H9 (cell line): ENCODE results near the gene TREM2. TPM values are rescaled to one million over a fixed set of nuclear protein-coding genes. Genes with fewer than 3 reads are reported as not detected.

Source experiments
- DNase-seq: peaks from one replicate; pipeline ENCODE4 v3.0.0-alpha.2; 2017
- H2AFZ ChIP-seq: one replicate; pipeline ENCODE4 v1.6.1; 2013; ENCODE audit warnings: mild to moderate bottlenecking, low read length, control low read depth, moderate library complexity
- H2AK5ac ChIP-seq: 2 replicates; pipeline ENCODE4 v1.6.1; 2013; ENCODE audit warnings: low read length, control low read depth, mixed read lengths; ENCODE audit not compliant: insufficient read length
- H2BK120ac ChIP-seq: one replicate; pipeline ENCODE4 v1.6.1; 2013; ENCODE audit warnings: low read depth, mild to moderate bottlenecking, low read length, control low read depth, inconsistent platforms; ENCODE audit not compliant: poor library complexity, severe bottlenecking
- H2BK12ac ChIP-seq: 2 replicates; pipeline ENCODE4 v1.6.1; 2013; ENCODE audit warnings: low read length, control low read depth, mixed read lengths, low read depth; ENCODE audit not compliant: insufficient read length
- H2BK15ac ChIP-seq: 2 replicates; pipeline ENCODE4 v1.6.1; 2013; ENCODE audit warnings: low read depth, low read length, control low read depth
- H2BK20ac ChIP-seq: one replicate; pipeline ENCODE4 v1.6.1; 2013; ENCODE audit warnings: low read depth, mild to moderate bottlenecking, low read length, control low read depth, inconsistent platforms; ENCODE audit not compliant: poor library complexity, severe bottlenecking
- H2BK5ac ChIP-seq: 2 replicates; pipeline ENCODE4 v1.6.1; 2013; ENCODE audit warnings: low read length, control low read depth, mixed read lengths; ENCODE audit not compliant: insufficient read length
- H3K14ac ChIP-seq: 2 replicates; pipeline ENCODE4 v1.6.1; 2013; ENCODE audit warnings: low read length, control low read depth; ENCODE audit not compliant: insufficient read depth
- H3K18ac ChIP-seq: 2 replicates; pipeline ENCODE4 v1.6.1; 2013; ENCODE audit warnings: low read depth, mild to moderate bottlenecking, mixed read lengths, low read length, control low read depth; ENCODE audit not compliant: insufficient read length
- H3K23ac ChIP-seq: 2 replicates; pipeline ENCODE4 v1.6.1; 2013; ENCODE audit warnings: low read length, control low read depth, mixed read lengths, low read depth; ENCODE audit not compliant: insufficient read length
- H3K23me2 ChIP-seq: 2 replicates; pipeline ENCODE4 v1.6.1; 2013; ENCODE audit warnings: low read depth, mild to moderate bottlenecking, mixed read lengths, low read length, control low read depth; ENCODE audit not compliant: insufficient read length, poor library complexity, severe bottlenecking
- H3K27ac ChIP-seq: 2 replicates; pipeline ENCODE4 v1.5.1; 2013; ENCODE audit warnings: low read length, control low read depth, mixed read lengths, low read depth; ENCODE audit not compliant: insufficient read length
- H3K27me3 ChIP-seq: 2 replicates; pipeline ENCODE4 v1.6.1; 2013; ENCODE audit warnings: low read length, control low read depth, inconsistent platforms; ENCODE audit not compliant: insufficient read depth
- H3K4ac ChIP-seq: 2 replicates; pipeline ENCODE4 v1.6.1; 2013; ENCODE audit warnings: low read depth, mild to moderate bottlenecking, control low read depth, inconsistent platforms, low read length, moderate library complexity
- H3K4me1 ChIP-seq: 2 replicates; pipeline ENCODE4 v1.6.1; 2013; ENCODE audit warnings: low read length, control low read depth, inconsistent platforms; ENCODE audit not compliant: insufficient read depth
- H3K4me2 ChIP-seq: 2 replicates; pipeline ENCODE4 v1.6.1; 2013; ENCODE audit warnings: low read length, control low read depth, mixed read lengths; ENCODE audit not compliant: insufficient read length, insufficient read depth
- H3K56ac ChIP-seq: 2 replicates; pipeline ENCODE4 v1.6.1; 2013; ENCODE audit warnings: low read depth, mild to moderate bottlenecking, mixed read lengths, low read length, control low read depth; ENCODE audit not compliant: insufficient read length
- H3K79me1 ChIP-seq: 2 replicates; pipeline ENCODE4 v1.6.1; 2013; ENCODE audit warnings: low read depth, mild to moderate bottlenecking, moderate library complexity, low read length, control low read depth, inconsistent platforms; ENCODE audit not compliant: insufficient read depth, poor library complexity, severe bottlenecking
- H3K79me2 ChIP-seq: 2 replicates; pipeline ENCODE4 v1.6.1; 2013; ENCODE audit warnings: low read length, control low read depth, inconsistent platforms; ENCODE audit not compliant: insufficient read depth
- H3K9ac ChIP-seq: 2 replicates; pipeline ENCODE4 v1.6.1; 2013; ENCODE audit warnings: low read length, control low read depth, mixed read lengths; ENCODE audit not compliant: insufficient read length; ENCODE audit errors: extremely low read depth
- H3K9me3 ChIP-seq: one replicate; pipeline ENCODE4 v1.6.1; 2013; ENCODE audit warnings: low read depth, low read length, inconsistent platforms; ENCODE audit not compliant: control insufficient read depth
- H3T11ph ChIP-seq: one replicate; pipeline ENCODE4 v1.6.1; 2013; ENCODE audit warnings: mild to moderate bottlenecking, low read length, control low read depth, inconsistent platforms
- H4K20me1 ChIP-seq: one replicate; pipeline ENCODE4 v1.6.1; 2013; ENCODE audit not compliant: control insufficient read depth, insufficient read length, insufficient read depth
- H4K5ac ChIP-seq: 2 replicates; pipeline ENCODE4 v1.6.1; 2013; ENCODE audit warnings: low read depth, mild to moderate bottlenecking, mixed read lengths, low read length, control low read depth; ENCODE audit not compliant: insufficient read length
- H4K8ac ChIP-seq: replicated peaks from 2 replicates; pipeline ENCODE4 v1.6.1; 2013; ENCODE audit warnings: low read length, control low read depth, mixed read lengths, low read depth; ENCODE audit not compliant: insufficient read length
- H4K91ac ChIP-seq: 2 replicates; pipeline ENCODE4 v1.6.1; 2013; ENCODE audit warnings: low read depth, mild to moderate bottlenecking, moderate library complexity, mixed read lengths, low read length, control low read depth; ENCODE audit not compliant: insufficient read length
- H3K27ac Mint-ChIP-seq, 3 experiments: 2 replicates in 2 of 3; 3 replicates in 1 of 3; pipeline ENCODE4 v1.8.0; 2020 to 2021; ENCODE audit warnings: mixed read lengths in 3 of 3, mild to moderate bottlenecking in 1 of 3, moderate library complexity in 1 of 3
- H3K27me3 Mint-ChIP-seq: 2 replicates; pipeline ENCODE4 v1.8.0; 2021; ENCODE audit warnings: low read depth, mild to moderate bottlenecking, moderate library complexity, mixed read lengths
- H3K36me3 Mint-ChIP-seq, 3 experiments: 2 replicates in 2 of 3; 3 replicates in 1 of 3; pipeline ENCODE4 v1.8.0; 2020 to 2021; ENCODE audit warnings: low read depth in 3 of 3, mixed read lengths in 3 of 3; ENCODE audit not compliant: insufficient read depth in 1 of 3
- H3K4me1 Mint-ChIP-seq, 2 experiments: 2 replicates each; pipeline ENCODE4 v1.8.0; 2020; ENCODE audit warnings: mixed read lengths in 2 of 2
- H3K4me3 Mint-ChIP-seq, 2 experiments: 2 replicates in 1 of 2; 3 replicates in 1 of 2; pipeline ENCODE4 v1.8.0; 2020 to 2021; ENCODE audit warnings: mild to moderate bottlenecking in 2 of 2, mixed read lengths in 2 of 2, moderate library complexity in 1 of 2
- H3K9me3 Mint-ChIP-seq, 2 experiments: 2 replicates in 1 of 2; 3 replicates in 1 of 2; pipeline ENCODE4 v1.8.0; 2020; ENCODE audit warnings: mild to moderate bottlenecking in 2 of 2, mixed read lengths in 2 of 2, moderate library complexity in 1 of 2
- WGBS: extraction: QIAGEN DNeasy Blood & Tissue Kit; methylation state at CpG from one replicate; pipeline ENCODE4 v1.1.7; 2013; ENCODE audit warnings: missing lambda C conversion rate, low lambda C conversion rate, mixed read lengths; ENCODE audit not compliant: insufficient read length; ENCODE audit errors: extremely low coverage; 5-methylcytosine and 5-hydroxymethylcytosine counted together
- total RNA-seq: library from RNA; stranded (reverse); gene quantifications from 2 replicates; pipeline ENCODE4 v1.2.1, GENCODE V29; 2021
- TF ChIP-seq, protein P1 (sequence below): fragments of 200-600 bp; sonication (generic); conservative IDR thresholded peaks from 3 replicates; pipeline ENCODE4 v1.8.0; 2021; ENCODE audit warnings: antibody characterized with exemption, mild to moderate bottlenecking

The TREM2 gene
- total RNA-seq, 1 experiment from 2014 or later: 0.31 TPM

- H4K91ac ChIP-seq: no peak overlapping the region
- H3K4me2 ChIP-seq: no peak overlapping the region
- no peak overlapping the region for H4K5ac ChIP-seq
- H3K4me3 Mint-ChIP-seq: no peak overlapping the region
- H2BK15ac ChIP-seq: no peak overlapping the region
- H3K23me2 ChIP-seq: no peaks in the 10 kb centered on the region
- no peak overlapping the region for H3K14ac ChIP-seq
- no peaks in the 10 kb centered on the region for H3K4me1 ChIP-seq
- no peaks in the 10 kb centered on the region for H3K36me3 Mint-ChIP-seq
- no peaks in the 10 kb centered on the region for H3K27me3 ChIP-seq
- no peak overlapping the region for H4K8ac ChIP-seq
- TF ChIP-seq, protein P1, sequence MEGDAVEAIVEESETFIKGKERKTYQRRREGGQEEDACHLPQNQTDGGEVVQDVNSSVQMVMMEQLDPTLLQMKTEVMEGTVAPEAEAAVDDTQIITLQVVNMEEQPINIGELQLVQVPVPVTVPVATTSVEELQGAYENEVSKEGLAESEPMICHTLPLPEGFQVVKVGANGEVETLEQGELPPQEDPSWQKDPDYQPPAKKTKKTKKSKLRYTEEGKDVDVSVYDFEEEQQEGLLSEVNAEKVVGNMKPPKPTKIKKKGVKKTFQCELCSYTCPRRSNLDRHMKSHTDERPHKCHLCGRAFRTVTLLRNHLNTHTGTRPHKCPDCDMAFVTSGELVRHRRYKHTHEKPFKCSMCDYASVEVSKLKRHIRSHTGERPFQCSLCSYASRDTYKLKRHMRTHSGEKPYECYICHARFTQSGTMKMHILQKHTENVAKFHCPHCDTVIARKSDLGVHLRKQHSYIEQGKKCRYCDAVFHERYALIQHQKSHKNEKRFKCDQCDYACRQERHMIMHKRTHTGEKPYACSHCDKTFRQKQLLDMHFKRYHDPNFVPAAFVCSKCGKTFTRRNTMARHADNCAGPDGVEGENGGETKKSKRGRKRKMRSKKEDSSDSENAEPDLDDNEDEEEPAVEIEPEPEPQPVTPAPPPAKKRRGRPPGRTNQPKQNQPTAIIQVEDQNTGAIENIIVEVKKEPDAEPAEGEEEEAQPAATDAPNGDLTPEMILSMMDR: peak; percentile 77
- H2BK120ac ChIP-seq: no peak overlapping the region
- no peak overlapping the region for H3K27ac Mint-ChIP-seq
- H4K20me1 ChIP-seq: no peaks in the 10 kb centered on the region
- H3K9me3 Mint-ChIP-seq: no peaks in the 10 kb centered on the region
- H2BK5ac ChIP-seq: no peak overlapping the region
- H3K79me2 ChIP-seq: no peaks in the 10 kb centered on the region
- no peak overlapping the region for H3K9ac ChIP-seq
- no peaks in the 10 kb centered on the region for H3K9me3 ChIP-seq
- no peak overlapping the region for H3K18ac ChIP-seq
- H2BK20ac ChIP-seq: no peak overlapping the region
- H2BK12ac ChIP-seq: no peak overlapping the region
- peak; percentile 67 for DNase-seq
- no peak overlapping the region for H3K4ac ChIP-seq
- no peaks in the 10 kb centered on the region for H3K79me1 ChIP-seq
- no peak overlapping the region for H3K27ac ChIP-seq
- no peaks in the 10 kb centered on the region; the same call in none of the 2 replicates for H3K27me3 Mint-ChIP-seq
- H2AFZ ChIP-seq: no peak overlapping the region
- H3T11ph ChIP-seq: no peak overlapping the region
- no peak overlapping the region for H3K56ac ChIP-seq
- no peak overlapping the region for H2AK5ac ChIP-seq
- no CpG with 5 or more reads among the region's 4 CpGs for WGBS
- H3K4me1 Mint-ChIP-seq: peaks cover 5 to 10% of the 10 kb centered on the region in 2 experiments
- no peak overlapping the region for H3K23ac ChIP-seq
These were observed 19.4 kb upstream of the TREM2 start for GRCh38 chr6:41182069-41183034.
